ENCODE data around the gene KNCN.

Gene KNCN

DNA sequence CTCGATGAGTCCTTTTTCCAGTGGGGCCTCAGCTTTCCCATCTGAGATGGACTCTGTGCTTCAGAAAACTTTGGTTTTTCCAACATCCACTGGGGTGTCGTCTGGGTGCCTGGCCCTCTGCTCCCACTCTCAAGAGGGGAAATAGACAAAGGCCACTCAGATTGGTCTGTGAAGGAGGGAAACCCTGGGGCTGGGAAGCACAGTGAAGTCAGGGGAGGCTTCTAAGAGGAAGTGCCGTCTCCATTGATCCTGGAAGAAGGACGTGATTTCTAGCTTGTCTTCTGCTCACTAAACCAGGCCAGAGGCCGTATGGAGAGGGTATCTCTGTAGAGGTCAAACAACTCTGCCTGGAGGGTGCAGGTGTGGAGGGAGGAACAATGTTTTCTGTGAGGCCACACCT is 5.2 kb downstream of the KNCN start:
- DNase-seq (ENCODE audit: insufficient read length, low spot score) (no peak), FAIRE-seq (no peak)

DNA sequence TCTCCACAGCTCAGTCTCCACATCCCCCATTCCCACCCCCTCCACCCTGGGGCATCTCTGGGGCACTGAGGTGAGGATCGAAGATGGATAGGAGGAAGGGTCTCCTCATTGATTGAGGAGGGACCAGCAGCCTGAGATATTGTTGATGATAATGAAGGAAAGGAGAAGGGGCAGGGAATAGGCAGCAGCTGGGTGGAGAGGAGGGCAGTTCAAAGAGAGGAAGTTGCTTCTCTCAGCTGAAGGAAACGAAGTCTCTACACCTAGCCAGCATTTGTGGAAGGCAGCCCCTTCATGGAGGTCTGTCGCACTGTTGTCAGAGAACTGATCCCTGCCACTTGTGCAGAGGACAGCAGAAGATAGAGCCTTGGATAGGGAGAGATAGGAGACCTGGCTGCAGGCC is 5.7 kb downstream of the KNCN start:
- DNase-seq (ENCODE audit: insufficient read length, low spot score): no peak
- FAIRE-seq: no peak

DNA sequence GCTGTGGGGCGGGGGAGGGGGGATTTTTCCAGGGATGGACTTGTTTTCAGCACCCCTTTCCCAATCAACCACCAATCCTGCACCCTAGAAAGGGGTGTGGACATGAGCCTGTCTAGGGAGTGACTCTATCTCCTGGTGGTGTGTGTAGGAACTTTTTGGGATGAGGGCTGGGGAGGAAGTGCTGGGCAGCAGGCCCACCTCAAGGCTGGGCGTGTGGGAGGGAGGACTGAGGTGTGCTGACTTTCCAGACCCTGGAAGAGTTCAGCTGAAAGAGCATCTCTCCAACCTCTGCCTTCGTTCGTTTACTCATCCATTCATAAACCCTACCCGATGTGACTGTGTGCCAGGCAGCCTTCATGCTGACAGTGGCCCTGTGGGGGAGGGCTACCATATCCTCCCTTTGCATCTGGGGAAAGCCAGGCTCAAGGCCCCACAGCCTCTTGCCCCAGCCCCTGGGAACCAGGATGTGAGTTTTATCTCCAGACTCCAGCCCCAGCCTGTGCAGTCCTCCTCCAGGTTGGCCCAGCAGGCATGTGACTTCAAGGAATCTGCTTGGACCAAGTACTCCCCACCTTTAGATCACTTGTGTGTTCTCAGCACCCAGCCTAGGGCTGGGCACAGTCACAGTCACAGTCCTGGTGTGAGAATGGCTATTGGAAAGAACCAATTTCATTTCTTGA is 6.7 kb downstream of the KNCN start:
- DNase-seq (ENCODE audit: insufficient read length, low spot score) (no peak), FAIRE-seq (no peak)

DNA sequence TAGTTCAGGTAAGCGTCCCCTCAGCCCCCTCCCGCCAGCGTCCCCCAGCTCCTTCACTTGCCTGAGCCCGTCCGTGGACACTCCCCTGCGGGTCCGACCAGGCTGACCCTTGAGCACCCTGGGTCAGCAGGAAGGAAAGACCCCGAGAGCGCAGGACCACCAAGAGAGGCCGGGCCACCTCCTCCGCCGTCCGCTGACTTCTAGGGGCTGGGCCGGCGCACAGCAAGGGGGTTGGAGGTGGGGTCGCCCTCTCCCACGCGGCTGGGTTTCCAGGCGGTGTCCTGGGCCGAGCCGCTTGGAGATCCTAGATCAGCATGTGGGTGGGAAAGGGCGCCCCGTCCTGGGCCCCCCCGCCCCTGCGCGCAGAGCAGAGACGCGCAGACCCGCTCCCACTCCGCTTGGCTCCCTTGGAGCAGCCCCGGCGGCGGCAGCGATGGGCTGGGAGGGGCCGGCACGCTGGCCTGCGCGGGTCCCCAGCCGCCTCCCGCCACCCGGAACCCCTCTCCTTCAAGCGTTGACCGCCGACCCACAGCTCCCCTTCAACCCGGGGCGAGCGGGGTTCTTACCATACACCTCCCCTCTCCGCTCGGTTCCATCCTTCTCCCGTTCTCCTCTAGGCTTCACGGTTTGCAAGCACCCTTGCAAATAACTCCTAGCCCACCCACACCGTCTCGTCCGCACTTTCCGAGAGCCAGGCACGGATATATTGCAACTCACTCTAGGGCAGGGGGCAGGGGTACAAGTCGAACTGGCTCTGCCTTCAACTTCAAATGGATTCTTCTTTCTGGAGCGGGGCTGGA is 7.5 kb downstream of the KNCN start:
- no peak for DNase-seq (ENCODE audit: insufficient read length, low spot score)
- no peak for FAIRE-seq

DNA sequence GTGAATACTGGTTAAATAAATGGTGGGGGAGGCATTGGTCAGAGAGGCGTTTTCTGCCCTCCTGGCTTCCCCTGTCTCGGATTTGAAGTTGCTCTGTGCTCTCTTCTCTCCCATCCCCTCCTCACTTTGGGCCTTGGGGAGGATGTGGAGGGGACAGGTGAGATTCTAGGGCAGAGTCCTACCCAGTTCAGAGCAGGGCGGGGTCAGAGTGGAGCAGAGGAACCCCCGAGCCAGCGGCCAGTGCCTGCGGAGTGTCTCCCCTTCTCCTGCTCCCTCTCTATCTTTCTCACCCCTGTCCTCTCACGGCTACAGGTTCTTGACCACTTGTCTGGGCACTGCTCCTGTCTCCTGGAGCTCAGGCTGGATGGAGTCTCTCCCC is 8.1 kb downstream of the KNCN start:
- FAIRE-seq (no peak), DNase-seq (ENCODE audit: insufficient read length, low spot score) (no peak)

DNA sequence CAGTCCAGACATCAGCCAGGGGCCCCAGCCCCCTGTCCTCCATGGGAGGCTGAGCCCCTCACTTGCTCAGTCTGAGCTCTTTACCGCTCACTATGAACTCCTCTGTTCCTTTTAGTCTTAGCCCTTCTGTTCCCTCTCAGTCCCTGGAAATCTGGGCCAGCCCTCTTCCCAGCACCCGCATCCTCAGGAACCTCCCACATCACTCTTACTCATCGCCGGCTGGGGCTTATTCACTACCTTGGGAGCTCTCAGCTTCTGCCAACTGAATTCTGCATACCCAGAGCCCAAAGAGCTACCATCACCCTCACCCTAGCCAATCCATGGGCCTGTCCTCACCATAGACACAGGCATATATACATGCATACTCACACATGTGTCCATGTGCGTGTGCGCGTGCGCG is 11.5 kb downstream of the KNCN start:
- no peak for FAIRE-seq
- no peak for DNase-seq (ENCODE audit: insufficient read length, low spot score)

DNA sequence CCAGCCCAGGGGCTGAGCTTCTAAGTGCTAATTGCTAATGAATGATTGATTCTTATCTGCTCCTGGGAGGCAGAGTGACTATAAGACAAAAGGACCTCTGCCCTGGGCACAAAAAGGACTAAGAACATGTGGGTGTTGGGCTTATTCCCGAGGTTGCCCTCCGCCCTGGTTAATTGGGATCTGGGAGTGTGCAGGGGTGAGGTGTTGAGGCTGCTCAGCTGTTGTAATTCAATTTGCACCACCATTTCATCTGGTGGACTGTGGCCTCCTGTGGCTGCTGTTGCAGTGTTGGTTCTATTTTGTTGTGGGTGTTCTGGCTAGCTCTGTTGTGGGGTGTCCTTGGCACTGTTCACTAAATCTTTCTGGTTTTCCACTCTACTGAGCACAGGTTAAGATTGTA is 13.3 kb downstream of the KNCN start:
- no peak for DNase-seq (ENCODE audit: insufficient read length, low spot score)
- FAIRE-seq: no peak

DNA sequence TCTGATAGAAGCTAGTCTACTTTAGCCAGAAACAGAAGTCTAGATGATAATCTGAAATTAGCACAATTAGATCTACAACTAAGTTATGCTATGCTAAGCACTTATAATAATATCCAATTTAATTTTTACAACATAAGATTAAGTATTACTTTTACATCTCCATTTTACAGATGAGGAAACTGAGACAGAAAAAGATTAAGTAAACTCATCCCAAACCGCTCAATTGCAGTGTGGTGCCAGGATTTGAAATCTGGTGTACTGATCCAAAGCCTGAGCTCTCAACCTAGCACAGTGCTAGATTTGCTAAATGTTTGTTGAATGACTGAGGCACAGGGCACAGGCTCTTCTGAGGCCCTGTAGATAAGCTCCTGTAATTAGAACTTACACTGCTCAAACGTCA is 13.8 kb downstream of the KNCN start:
- DNase-seq (ENCODE audit: insufficient read length, low spot score): no peak
- no peak for FAIRE-seq

DNA sequence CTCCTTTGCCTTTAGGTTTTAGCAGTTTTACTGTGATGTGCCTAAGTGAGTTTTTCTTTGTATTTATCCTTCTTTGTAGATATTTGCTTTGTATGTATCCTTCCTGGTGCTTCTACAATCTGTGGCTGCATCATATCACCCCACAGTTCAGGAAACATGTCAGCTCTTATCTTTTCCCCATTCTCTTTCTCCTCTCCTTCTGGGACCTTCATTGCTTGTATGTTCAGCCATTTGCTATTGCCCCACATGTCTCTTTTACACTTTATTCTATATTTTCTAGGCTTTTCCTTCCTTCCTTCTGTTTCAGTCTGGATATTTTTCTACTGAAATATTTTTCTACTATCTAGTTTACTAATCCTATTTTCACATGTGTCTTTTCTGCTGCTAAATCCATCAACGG is 14.9 kb downstream of the KNCN start:
- DNase-seq (ENCODE audit: insufficient read length, low spot score) (no peak), FAIRE-seq (no peak)

DNA sequence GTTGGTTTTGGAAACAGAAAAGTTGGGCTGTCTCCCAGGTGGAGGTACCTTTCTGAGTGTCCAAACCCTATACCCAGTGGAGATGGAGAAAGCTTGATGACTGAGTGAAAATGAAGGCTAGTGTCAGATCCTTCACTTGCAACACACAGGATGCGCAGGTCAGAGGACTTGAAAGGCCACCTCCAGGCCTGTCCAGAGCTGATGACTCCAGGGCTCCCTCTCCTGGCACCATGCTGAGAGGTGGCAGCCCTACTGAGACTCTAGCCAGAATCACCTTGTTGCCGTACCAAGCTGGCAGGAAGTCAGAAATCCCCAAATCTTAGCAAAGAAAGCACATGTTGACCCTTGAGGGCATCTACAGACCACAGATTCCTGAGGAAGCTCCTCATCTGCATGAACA is 16.4 kb downstream of the KNCN start:
- FAIRE-seq (no peak), DNase-seq (ENCODE audit: insufficient read length, low spot score) (no peak)

DNA sequence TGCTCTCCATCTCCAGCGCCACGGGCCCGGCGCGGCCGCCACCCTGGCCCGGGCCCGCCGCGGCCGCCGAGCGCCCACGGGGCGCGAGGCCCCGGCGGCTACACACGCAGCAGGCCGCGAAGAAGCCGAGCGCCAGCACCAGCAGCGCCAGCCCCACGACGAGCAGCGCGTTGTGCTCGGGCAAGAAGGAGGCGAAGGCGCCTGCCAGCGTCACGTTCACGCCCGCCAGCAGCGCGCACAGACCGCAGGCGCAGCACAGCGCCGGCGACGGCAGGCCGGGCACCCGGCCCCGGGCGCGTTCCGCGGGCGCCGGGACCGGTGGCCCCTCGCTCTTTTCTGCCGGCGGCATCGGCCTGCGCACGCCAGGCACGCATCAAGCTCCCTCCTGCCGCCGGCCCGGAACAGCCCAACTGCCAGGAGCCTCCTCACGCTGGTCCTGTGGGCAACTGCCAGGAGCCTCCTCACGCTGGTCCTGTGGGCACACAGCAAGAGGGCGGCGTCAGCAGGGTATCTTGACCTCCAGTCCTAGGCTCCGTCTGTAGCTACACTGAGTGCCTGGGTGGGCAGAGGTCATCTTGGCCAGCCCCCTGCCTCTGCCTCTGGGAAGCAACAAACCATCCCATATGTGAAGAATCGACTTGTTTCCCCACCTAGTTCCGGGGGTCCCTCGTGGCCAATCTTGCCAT is 18.1 kb downstream of the KNCN start:
- DNase-seq (ENCODE audit: insufficient read length, low spot score) (no peak), FAIRE-seq (peak; percentile 16)

DNA sequence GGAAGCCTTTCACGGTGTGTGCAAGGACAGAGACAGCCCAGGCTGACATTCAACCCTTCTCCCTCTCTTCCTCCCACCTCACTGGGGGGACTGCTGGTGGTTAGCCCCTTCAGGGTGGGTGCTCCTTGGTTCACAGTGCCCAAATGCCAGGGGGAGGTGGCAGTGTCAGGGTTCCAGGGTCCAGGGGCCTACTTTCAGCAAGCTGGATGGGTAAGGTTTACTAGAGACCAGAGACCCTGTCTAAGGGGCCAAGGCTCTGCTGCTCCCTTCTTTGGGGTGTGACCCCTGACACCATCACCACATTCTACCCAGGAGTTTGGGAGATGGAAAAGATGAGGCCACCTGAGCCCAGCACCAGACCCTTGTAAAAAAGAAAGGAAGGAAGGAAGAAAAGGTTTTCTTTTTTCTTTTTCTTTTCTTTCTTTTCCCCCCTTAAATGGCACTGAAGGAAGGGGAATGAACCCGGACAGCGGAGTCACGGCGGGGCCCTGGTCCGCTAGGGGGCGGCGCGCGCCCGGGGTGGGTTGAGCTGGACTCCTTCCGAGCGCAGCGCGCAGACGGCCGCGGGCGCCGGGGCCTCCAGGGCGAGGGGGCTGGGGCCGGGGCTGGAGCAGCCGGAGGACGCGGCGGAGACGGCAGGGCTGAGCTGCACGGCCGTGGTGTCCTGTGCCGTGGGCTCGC is 18.8 kb downstream of the KNCN start:
- no peak for FAIRE-seq
- peak; percentile 59 for DNase-seq (ENCODE audit: insufficient read length, low spot score)

DNA sequence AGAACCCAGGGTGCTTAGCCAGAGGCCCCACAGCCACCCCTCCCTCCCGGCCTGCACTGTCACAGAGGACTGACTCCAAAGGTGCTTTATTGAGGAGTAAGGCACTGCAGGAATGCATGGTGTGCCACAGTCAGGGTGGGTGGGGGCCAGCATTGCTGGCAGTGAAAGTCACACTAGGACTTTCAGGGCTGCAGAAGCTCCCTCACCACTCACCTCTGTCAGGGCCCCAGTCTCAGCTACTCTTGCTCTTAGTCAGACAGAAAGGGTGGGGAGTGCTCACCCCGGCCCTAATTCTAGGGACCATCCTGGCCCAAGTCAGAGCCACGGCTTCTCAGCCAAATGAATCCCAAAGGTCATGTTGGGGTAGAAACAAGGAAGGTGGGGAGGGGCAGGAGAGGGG is 19.4 kb downstream of the KNCN start:
- FAIRE-seq (no peak), DNase-seq (ENCODE audit: insufficient read length, low spot score) (no peak)

DNA sequence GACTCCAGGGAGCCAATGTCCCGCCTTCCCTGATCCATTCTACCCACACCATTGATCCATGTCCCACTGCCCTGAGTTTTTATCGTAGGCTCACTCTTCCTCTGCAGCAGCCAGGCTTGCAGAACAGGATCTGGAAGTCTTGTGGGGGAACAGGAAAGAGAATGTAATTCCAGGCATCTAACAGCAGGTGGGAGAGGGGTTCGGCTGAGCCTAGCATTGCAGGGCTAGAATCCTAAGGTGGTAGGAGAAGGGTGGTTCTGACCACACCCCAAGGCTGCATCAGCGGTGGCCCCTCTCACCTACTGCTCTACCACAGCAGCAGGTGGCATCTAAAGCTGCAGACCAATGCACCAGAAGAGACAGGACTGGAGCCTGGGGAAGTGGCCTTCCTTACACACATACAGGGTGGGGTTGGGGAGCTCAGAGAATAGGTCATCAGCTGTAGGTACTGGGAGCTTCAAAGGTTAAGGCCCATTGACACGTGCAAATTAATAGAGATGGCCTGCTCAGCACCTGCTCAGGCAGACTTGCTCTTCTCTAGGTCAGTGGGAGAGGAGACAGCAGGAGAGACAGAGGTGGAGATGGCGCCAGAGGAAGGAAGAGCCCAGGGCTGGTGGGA is 20.5 kb downstream of the KNCN start:
- FAIRE-seq: no peak
- no peak for DNase-seq (ENCODE audit: insufficient read length, low spot score)

DNA sequence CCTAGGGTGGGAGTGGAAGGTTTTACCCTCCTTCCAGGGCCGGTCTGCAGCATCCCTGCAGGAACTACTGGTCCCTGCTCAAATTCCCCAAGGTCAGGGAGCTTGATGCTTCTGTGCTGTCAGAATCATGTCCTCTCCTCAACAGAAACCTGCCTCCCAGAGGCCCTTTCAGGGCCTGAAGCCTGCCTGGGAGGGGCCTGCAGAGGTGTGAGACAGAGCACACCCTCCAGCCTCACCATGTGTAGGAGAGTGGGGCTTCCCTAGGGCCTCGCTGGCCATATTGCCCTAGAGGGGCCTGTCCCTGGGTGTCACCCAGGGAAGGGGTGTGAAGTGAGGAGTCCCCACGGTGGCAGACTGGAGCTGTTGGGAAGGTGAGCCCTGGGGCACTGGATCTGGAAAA is 21.1 kb downstream of the KNCN start:
- DNase-seq (ENCODE audit: insufficient read length, low spot score): no peak
- FAIRE-seq: no peak

DNA sequence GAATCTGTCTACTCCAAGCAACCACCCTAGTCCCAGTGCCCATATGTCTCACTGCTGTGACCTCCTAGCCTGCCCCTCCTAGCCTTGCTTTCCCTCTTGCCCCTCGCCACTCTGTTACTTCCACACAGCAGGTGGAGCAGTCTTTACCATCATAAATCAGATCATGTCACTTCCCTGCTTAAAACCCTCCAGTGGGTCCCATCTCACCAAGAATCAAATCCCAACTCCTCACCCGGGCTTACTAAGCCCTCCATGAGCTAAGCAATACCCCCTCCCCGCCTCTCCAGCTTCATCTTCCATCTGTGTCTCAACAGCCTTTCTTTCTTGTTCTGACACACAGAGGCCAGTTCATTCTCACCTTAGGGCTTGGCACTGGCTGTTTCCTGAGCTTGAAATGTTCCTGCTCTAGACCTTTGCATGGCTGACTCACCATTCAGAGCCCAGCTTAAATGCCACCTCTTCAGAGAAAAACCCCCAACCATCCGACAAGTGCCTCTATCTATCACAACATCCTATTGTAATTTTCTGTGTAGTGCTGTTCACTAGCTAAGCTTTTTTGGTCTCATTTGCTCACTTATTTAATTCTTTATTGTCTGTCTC is 22.3 kb downstream of the KNCN start:
- FAIRE-seq: no peak

DNA sequence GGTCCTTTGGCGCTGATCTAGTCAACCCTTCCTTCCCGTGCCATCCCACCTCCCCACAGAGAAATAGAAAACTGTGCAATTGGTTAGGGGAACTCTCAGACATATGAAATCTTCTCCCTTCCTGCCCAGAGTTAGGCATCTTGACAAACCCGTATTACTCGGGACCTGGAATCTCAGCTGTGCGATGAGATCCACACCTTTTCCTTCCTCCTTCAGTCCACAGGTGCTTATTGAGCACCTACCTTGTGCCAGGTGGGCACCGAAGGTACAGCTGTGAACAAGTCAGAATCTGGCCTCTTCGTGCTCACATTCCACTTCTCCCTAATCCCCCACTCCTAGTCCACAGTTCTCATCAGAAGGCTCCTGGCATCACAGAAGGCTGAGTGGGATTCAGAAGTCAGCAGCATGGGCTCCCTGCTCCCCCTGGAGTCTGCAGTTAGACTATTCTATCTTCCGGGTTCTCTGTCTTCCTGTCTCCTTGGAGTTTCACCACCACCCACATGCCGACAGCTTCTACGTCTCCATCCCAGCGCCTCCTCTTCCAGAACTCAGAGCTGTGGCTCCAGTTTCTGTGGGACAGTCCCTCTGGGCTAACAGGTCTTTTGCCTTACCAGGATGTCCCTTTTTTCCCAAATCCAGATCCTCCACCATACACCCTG is 23.0 kb downstream of the KNCN start:
- no peak for FAIRE-seq
- DNase-seq (ENCODE audit: insufficient read length, low spot score): no peak

More for the DNA sequence above, 22.3 kb downstream of the KNCN start:
- no peak for DNase-seq (ENCODE audit: insufficient read length, low spot score)

DNA sequence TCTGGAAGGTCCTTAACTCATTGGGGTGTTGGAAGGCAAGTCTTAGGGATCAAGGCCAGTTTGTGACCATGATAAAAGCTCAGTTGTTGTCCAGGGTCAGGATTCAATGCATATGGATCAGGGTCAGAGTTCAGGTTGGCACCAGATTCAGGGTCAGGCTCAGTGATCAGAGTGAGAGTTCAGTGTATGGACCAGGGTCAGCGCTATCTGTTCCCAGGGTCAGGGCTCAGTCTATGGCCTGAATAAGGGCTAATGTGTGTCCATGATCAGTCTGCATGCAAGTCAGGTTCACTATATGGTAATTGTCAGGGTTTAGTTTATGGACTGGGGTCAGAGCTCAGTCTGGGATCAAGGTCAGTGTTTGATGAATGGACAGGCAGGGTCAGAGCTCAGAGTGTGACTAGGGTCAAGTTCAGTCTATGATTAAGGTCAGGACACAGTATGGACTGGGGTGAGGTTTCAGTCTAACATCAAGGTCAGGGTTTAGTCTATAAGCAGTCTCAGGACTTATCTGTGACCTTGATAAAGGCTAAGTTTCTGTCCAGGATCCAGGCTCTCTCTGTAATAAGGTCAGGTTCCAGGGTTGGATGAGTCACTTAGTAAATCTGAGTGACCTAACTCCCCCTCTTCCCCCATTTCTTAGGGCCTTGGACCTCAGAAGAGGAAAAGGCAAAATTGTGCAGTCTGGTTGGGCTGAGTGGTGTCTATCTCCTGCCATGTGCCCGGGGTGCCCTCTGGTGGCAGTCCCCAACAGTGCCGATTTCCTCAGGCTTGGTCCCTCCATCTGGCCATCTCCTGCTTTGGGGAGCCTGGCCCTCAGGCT is 23.8 kb downstream of the KNCN start:
- peak; percentile 76 for DNase-seq (ENCODE audit: insufficient read length, low spot score)
- peak; percentile 85 for FAIRE-seq

DNA sequence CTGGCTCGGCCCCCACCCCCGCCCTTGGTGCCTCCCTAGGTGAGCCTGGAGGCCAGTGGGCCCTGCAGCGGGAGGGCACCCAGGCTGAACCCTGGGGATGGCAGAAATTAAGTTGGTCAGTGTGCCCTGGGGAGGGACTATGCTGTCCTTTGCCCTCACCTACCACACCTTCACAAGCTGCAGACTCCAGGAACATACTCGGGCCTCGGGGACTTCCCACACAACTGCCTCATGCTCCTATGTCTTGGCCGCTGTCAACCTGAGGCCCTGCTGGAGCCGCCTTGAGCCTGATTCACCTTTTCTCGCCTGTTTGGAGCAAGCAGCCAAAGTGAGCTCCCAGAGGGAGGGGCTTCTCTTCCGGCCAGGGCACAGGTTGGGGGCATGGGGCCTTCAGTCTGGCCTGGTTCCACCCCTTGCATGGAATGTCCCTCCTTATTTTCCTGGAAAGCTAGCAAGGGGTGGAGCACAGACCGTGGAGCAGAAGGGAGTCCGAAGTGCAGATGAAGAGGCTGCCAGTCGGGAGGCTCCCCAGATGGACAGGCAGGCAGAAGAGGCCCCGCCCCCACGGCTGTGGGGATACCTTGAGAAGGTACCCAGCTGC is 24.7 kb downstream of the KNCN start:
- DNase-seq (ENCODE audit: insufficient read length, low spot score) (no peak), FAIRE-seq (no peak)

Data from HTR-8/SVneo (cell line).